H9 (cell line): ENCODE data around the gene DGKH. TPM values are rescaled to one million over a fixed set of nuclear protein-coding genes. Genes with fewer than 3 reads are reported as not detected.

ENCODE experiments used
- DNase-seq: peaks from one replicate; pipeline ENCODE4 v3.0.0-alpha.2; 2017
- H2AFZ ChIP-seq: one replicate; pipeline ENCODE4 v1.6.1; 2013; ENCODE audit warnings: mild to moderate bottlenecking, low read length, control low read depth, moderate library complexity
- H2AK5ac ChIP-seq: 2 replicates; pipeline ENCODE4 v1.6.1; 2013; ENCODE audit warnings: low read length, control low read depth, mixed read lengths; ENCODE audit not compliant: insufficient read length
- H2BK120ac ChIP-seq: one replicate; pipeline ENCODE4 v1.6.1; 2013; ENCODE audit warnings: low read depth, mild to moderate bottlenecking, low read length, control low read depth, inconsistent platforms; ENCODE audit not compliant: poor library complexity, severe bottlenecking
- H2BK12ac ChIP-seq: 2 replicates; pipeline ENCODE4 v1.6.1; 2013; ENCODE audit warnings: low read length, control low read depth, mixed read lengths, low read depth; ENCODE audit not compliant: insufficient read length
- H2BK15ac ChIP-seq: 2 replicates; pipeline ENCODE4 v1.6.1; 2013; ENCODE audit warnings: low read depth, low read length, control low read depth
- H2BK20ac ChIP-seq: one replicate; pipeline ENCODE4 v1.6.1; 2013; ENCODE audit warnings: low read depth, mild to moderate bottlenecking, low read length, control low read depth, inconsistent platforms; ENCODE audit not compliant: poor library complexity, severe bottlenecking
- H2BK5ac ChIP-seq: 2 replicates; pipeline ENCODE4 v1.6.1; 2013; ENCODE audit warnings: low read length, control low read depth, mixed read lengths; ENCODE audit not compliant: insufficient read length
- H3K14ac ChIP-seq: 2 replicates; pipeline ENCODE4 v1.6.1; 2013; ENCODE audit warnings: low read length, control low read depth; ENCODE audit not compliant: insufficient read depth
- H3K18ac ChIP-seq: 2 replicates; pipeline ENCODE4 v1.6.1; 2013; ENCODE audit warnings: low read depth, mild to moderate bottlenecking, mixed read lengths, low read length, control low read depth; ENCODE audit not compliant: insufficient read length
- H3K23ac ChIP-seq: 2 replicates; pipeline ENCODE4 v1.6.1; 2013; ENCODE audit warnings: low read length, control low read depth, mixed read lengths, low read depth; ENCODE audit not compliant: insufficient read length
- H3K23me2 ChIP-seq: 2 replicates; pipeline ENCODE4 v1.6.1; 2013; ENCODE audit warnings: low read depth, mild to moderate bottlenecking, mixed read lengths, low read length, control low read depth; ENCODE audit not compliant: insufficient read length, poor library complexity, severe bottlenecking
- H3K27ac ChIP-seq: 2 replicates; pipeline ENCODE4 v1.5.1; 2013; ENCODE audit warnings: low read length, control low read depth, mixed read lengths, low read depth; ENCODE audit not compliant: insufficient read length
- H3K27me3 ChIP-seq: 2 replicates; pipeline ENCODE4 v1.6.1; 2013; ENCODE audit warnings: low read length, control low read depth, inconsistent platforms; ENCODE audit not compliant: insufficient read depth
- H3K4ac ChIP-seq: 2 replicates; pipeline ENCODE4 v1.6.1; 2013; ENCODE audit warnings: low read depth, mild to moderate bottlenecking, control low read depth, inconsistent platforms, low read length, moderate library complexity
- H3K4me1 ChIP-seq: 2 replicates; pipeline ENCODE4 v1.6.1; 2013; ENCODE audit warnings: low read length, control low read depth, inconsistent platforms; ENCODE audit not compliant: insufficient read depth
- H3K4me2 ChIP-seq: 2 replicates; pipeline ENCODE4 v1.6.1; 2013; ENCODE audit warnings: low read length, control low read depth, mixed read lengths; ENCODE audit not compliant: insufficient read length, insufficient read depth
- H3K56ac ChIP-seq: 2 replicates; pipeline ENCODE4 v1.6.1; 2013; ENCODE audit warnings: low read depth, mild to moderate bottlenecking, mixed read lengths, low read length, control low read depth; ENCODE audit not compliant: insufficient read length
- H3K79me1 ChIP-seq: 2 replicates; pipeline ENCODE4 v1.6.1; 2013; ENCODE audit warnings: low read depth, mild to moderate bottlenecking, moderate library complexity, low read length, control low read depth, inconsistent platforms; ENCODE audit not compliant: insufficient read depth, poor library complexity, severe bottlenecking
- H3K79me2 ChIP-seq: 2 replicates; pipeline ENCODE4 v1.6.1; 2013; ENCODE audit warnings: low read length, control low read depth, inconsistent platforms; ENCODE audit not compliant: insufficient read depth
- H3K9ac ChIP-seq: 2 replicates; pipeline ENCODE4 v1.6.1; 2013; ENCODE audit warnings: low read length, control low read depth, mixed read lengths; ENCODE audit not compliant: insufficient read length; ENCODE audit errors: extremely low read depth
- H3K9me3 ChIP-seq: one replicate; pipeline ENCODE4 v1.6.1; 2013; ENCODE audit warnings: low read depth, low read length, inconsistent platforms; ENCODE audit not compliant: control insufficient read depth
- H3T11ph ChIP-seq: one replicate; pipeline ENCODE4 v1.6.1; 2013; ENCODE audit warnings: mild to moderate bottlenecking, low read length, control low read depth, inconsistent platforms
- H4K20me1 ChIP-seq: one replicate; pipeline ENCODE4 v1.6.1; 2013; ENCODE audit not compliant: control insufficient read depth, insufficient read length, insufficient read depth
- H4K5ac ChIP-seq: 2 replicates; pipeline ENCODE4 v1.6.1; 2013; ENCODE audit warnings: low read depth, mild to moderate bottlenecking, mixed read lengths, low read length, control low read depth; ENCODE audit not compliant: insufficient read length
- H4K8ac ChIP-seq: replicated peaks from 2 replicates; pipeline ENCODE4 v1.6.1; 2013; ENCODE audit warnings: low read length, control low read depth, mixed read lengths, low read depth; ENCODE audit not compliant: insufficient read length
- H4K91ac ChIP-seq: 2 replicates; pipeline ENCODE4 v1.6.1; 2013; ENCODE audit warnings: low read depth, mild to moderate bottlenecking, moderate library complexity, mixed read lengths, low read length, control low read depth; ENCODE audit not compliant: insufficient read length
- H3K27ac Mint-ChIP-seq, 3 experiments: 2 replicates in 2 of 3; 3 replicates in 1 of 3; pipeline ENCODE4 v1.8.0; 2020 to 2021; ENCODE audit warnings: mixed read lengths in 3 of 3, mild to moderate bottlenecking in 1 of 3, moderate library complexity in 1 of 3
- H3K27me3 Mint-ChIP-seq: 2 replicates; pipeline ENCODE4 v1.8.0; 2021; ENCODE audit warnings: low read depth, mild to moderate bottlenecking, moderate library complexity, mixed read lengths
- H3K36me3 Mint-ChIP-seq, 3 experiments: 2 replicates in 2 of 3; 3 replicates in 1 of 3; pipeline ENCODE4 v1.8.0; 2020 to 2021; ENCODE audit warnings: low read depth in 3 of 3, mixed read lengths in 3 of 3; ENCODE audit not compliant: insufficient read depth in 1 of 3
- H3K4me1 Mint-ChIP-seq, 2 experiments: 2 replicates each; pipeline ENCODE4 v1.8.0; 2020; ENCODE audit warnings: mixed read lengths in 2 of 2
- H3K4me3 Mint-ChIP-seq, 2 experiments: 2 replicates in 1 of 2; 3 replicates in 1 of 2; pipeline ENCODE4 v1.8.0; 2020 to 2021; ENCODE audit warnings: mild to moderate bottlenecking in 2 of 2, mixed read lengths in 2 of 2, moderate library complexity in 1 of 2
- H3K9me3 Mint-ChIP-seq, 2 experiments: 2 replicates in 1 of 2; 3 replicates in 1 of 2; pipeline ENCODE4 v1.8.0; 2020; ENCODE audit warnings: mild to moderate bottlenecking in 2 of 2, mixed read lengths in 2 of 2, moderate library complexity in 1 of 2
- WGBS: extraction: QIAGEN DNeasy Blood & Tissue Kit; methylation state at CpG from one replicate; pipeline ENCODE4 v1.1.7; 2013; ENCODE audit warnings: missing lambda C conversion rate, low lambda C conversion rate, mixed read lengths; ENCODE audit not compliant: insufficient read length; ENCODE audit errors: extremely low coverage; 5-methylcytosine and 5-hydroxymethylcytosine counted together
- total RNA-seq: library from RNA; stranded (reverse); gene quantifications from 2 replicates; pipeline ENCODE4 v1.2.1, GENCODE V29; 2021
- TF ChIP-seq, protein P1 (sequence below): fragments of 200-600 bp; sonication (generic); conservative IDR thresholded peaks from 3 replicates; pipeline ENCODE4 v1.8.0; 2021; ENCODE audit warnings: antibody characterized with exemption, mild to moderate bottlenecking

DGKH gene
- total RNA-seq, 1 experiment from 2014 or later: 8.6 TPM

DNA sequence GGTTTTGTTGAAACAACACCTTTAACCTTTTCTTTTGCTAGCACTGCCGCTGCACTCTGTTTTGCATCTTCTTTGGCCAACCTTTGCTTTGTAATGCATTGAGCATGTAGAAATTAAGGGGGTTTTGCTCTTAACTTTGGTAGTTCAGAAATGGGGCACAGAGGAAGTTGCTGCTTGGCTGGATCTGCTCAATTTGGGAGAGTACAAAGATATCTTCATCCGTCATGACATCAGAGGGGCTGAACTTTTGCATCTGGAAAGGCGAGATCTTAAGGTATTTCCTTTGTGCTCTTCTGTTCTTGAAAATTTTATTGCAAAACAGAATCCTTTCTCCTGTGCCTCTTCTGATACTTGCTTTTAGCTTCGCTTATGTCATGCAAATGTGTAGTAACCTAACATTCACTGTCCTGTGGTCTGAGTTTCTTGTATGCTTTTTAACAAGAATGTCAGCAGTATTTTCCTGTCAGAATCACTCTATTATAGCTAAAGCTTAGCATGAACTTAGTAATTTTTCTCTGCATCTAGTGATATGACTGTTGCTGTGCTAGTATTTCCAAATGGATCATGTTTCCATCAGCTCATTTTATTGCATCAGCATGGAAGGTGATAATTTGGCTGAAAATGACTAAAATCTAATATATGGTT lies 172.8 kb downstream of the DGKH start:
- H3T11ph ChIP-seq: no peak overlapping the region
- no peak overlapping the region for H2BK120ac ChIP-seq
- H3K18ac ChIP-seq: no peak overlapping the region
- H3K79me2 ChIP-seq: no peaks in the 10 kb centered on the region
- H2AK5ac ChIP-seq: no peak overlapping the region
- H3K27ac Mint-ChIP-seq: peak overlapping the region in 2 of 3 experiments; percentile 50 to 75; a peak in 4 of 7 replicates
- no peak overlapping the region for H3K23ac ChIP-seq
- peaks cover 5% of the 10 kb centered on the region; the same call in 1 of the 2 replicates for H3K4me1 ChIP-seq
- H4K8ac ChIP-seq: no peak overlapping the region
- no peak overlapping the region for H3K4me3 Mint-ChIP-seq
- no peaks in the 10 kb centered on the region for H3K23me2 ChIP-seq
- no peak overlapping the region for H2BK20ac ChIP-seq
- peaks cover 9 to 13% of the 10 kb centered on the region in 2 experiments for H3K4me1 Mint-ChIP-seq
- no peaks in the 10 kb centered on the region for H3K9me3 Mint-ChIP-seq
- no peak overlapping the region for H2BK15ac ChIP-seq
- H3K27ac ChIP-seq: no peak overlapping the region
- DNase-seq: no peak
- H3K79me1 ChIP-seq: no peaks in the 10 kb centered on the region
- no peak overlapping the region for H2BK5ac ChIP-seq
- H3K4ac ChIP-seq: no peak overlapping the region
- H3K56ac ChIP-seq: no peak overlapping the region
- no peaks in the 10 kb centered on the region for H3K27me3 ChIP-seq
- peaks cover 9 to 15% (median 14%) of the 10 kb centered on the region in 3 experiments; a peak in 6 of 7 replicates for H3K36me3 Mint-ChIP-seq
- no peak overlapping the region for H3K14ac ChIP-seq
- H3K4me2 ChIP-seq: no peak overlapping the region
- no peak overlapping the region for H2AFZ ChIP-seq
- H2BK12ac ChIP-seq: no peak overlapping the region
- WGBS: no CpG with 5 or more reads among the region's 4 CpGs
- H3K27me3 Mint-ChIP-seq: no peaks in the 10 kb centered on the region
- no peak overlapping the region for H4K91ac ChIP-seq
- H3K9ac ChIP-seq: no peak overlapping the region
- TF ChIP-seq, protein P1, sequence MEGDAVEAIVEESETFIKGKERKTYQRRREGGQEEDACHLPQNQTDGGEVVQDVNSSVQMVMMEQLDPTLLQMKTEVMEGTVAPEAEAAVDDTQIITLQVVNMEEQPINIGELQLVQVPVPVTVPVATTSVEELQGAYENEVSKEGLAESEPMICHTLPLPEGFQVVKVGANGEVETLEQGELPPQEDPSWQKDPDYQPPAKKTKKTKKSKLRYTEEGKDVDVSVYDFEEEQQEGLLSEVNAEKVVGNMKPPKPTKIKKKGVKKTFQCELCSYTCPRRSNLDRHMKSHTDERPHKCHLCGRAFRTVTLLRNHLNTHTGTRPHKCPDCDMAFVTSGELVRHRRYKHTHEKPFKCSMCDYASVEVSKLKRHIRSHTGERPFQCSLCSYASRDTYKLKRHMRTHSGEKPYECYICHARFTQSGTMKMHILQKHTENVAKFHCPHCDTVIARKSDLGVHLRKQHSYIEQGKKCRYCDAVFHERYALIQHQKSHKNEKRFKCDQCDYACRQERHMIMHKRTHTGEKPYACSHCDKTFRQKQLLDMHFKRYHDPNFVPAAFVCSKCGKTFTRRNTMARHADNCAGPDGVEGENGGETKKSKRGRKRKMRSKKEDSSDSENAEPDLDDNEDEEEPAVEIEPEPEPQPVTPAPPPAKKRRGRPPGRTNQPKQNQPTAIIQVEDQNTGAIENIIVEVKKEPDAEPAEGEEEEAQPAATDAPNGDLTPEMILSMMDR: no peak
- no peak overlapping the region for H4K5ac ChIP-seq
- no peaks in the 10 kb centered on the region for H3K9me3 ChIP-seq
- no peaks in the 10 kb centered on the region for H4K20me1 ChIP-seq
